CD4-positive, alpha-beta T cell treated with Interleukin-17A for 4 hours (primary cell): ENCODE data around the gene LRTM2.

Experiments
- DNase-seq: peaks from one replicate; pipeline ENCODE4 v3.0.0-alpha.2; 2020; ENCODE audit warnings: mixed read lengths

Gene LRTM2

GRCh38 chr12:1820191-1820895 is at the start of gene LRTM2:
Gene LRTM2 (plus strand): TSS chr12:1820565. CDS start chr12:1828149, 7,584 bp downstream.
- DNase-seq, result no peak

GRCh38 chr12:1773937-1774655 is 46.3 kb upstream of the LRTM2 start:
- DNase-seq, result no peak

GRCh38 chr12:1776170-1776921 is 44.0 kb upstream of the LRTM2 start:
- DNase-seq, result no peak

- no peak for DNase-seq
Measured at GRCh38 chr12:1777798-1778197, 42.6 kb upstream of the LRTM2 start.

- DNase-seq, result no peak
Measured at GRCh38 chr12:1778911-1779310, 41.5 kb upstream of the LRTM2 start.

- DNase-seq, result no peak
Measured at GRCh38 chr12:1779783-1780182, 40.6 kb upstream of the LRTM2 start.

GRCh38 chr12:1781772-1782171 is 38.6 kb upstream of the LRTM2 start:
- DNase-seq, result no peak

- DNase-seq, result no peak
Measured at GRCh38 chr12:1782215-1782614, 38.1 kb upstream of the LRTM2 start.

- no peak for DNase-seq
Measured at GRCh38 chr12:1787714-1788113, 32.7 kb upstream of the LRTM2 start.

- no peak for DNase-seq
Measured at GRCh38 chr12:1790444-1790843, 29.9 kb upstream of the LRTM2 start.

- peak; percentile 74 for DNase-seq
Measured at GRCh38 chr12:1791104-1791841, 29.1 kb upstream of the LRTM2 start.

- no peak for DNase-seq
Measured at GRCh38 chr12:1792406-1792805, 28.0 kb upstream of the LRTM2 start.

- DNase-seq, result no peak
Measured at GRCh38 chr12:1793426-1794210, 26.7 kb upstream of the LRTM2 start.

GRCh38 chr12:1794440-1795090 is 25.8 kb upstream of the LRTM2 start:
- no peak for DNase-seq

GRCh38 chr12:1795221-1795784 is 25.1 kb upstream of the LRTM2 start:
- DNase-seq, result no peak

- peak; percentile 96 for DNase-seq
Measured at GRCh38 chr12:1795785-1796514, 24.4 kb upstream of the LRTM2 start.

GRCh38 chr12:1796515-1797010 is 23.8 kb upstream of the LRTM2 start:
- peak; percentile 69 for DNase-seq

GRCh38 chr12:1797011-1797901 is 23.1 kb upstream of the LRTM2 start:
- peak; percentile 76 for DNase-seq

GRCh38 chr12:1797991-1798640 is 22.2 kb upstream of the LRTM2 start:
- no peak for DNase-seq
